GM12878 (cell line): ENCODE measurements around the gene GHSR. TPM values are rescaled to one million over a fixed set of nuclear protein-coding genes. Genes with fewer than 3 reads are reported as not detected.

Source experiments
- ATAC-seq: fragments of 200-7000 bp; cut with Tn5 transposase; 3 replicates; pipeline ENCODE4 v1.9.1; 2020; ENCODE audit warnings: mild to moderate bottlenecking, moderate library complexity
- BruUV-seq: library from RNA; stranded (reverse); fragments of 400-500 nt; replicated peaks from 2 replicates; lab custom pipeline; 2021; lab: Mats Ljungman, UMichigan
- CTCF ChIA-PET: fragments of 300-600 bp; sonication (Branson Sonifier 250); formaldehyde crosslinking; extraction: SDS; loops from one replicate; lab custom pipeline; 2021; ENCODE audit warnings: inconsistent platforms; lab: Yijun Ruan, JAX
- POLR2A ChIA-PET: fragments of 350-600 bp; formaldehyde crosslinking; extraction: SDS; loops from one replicate; lab custom pipeline; 2021; ENCODE audit warnings: inconsistent platforms; lab: Charles Lee
- RAD21 ChIA-PET: fragments of 300-600 bp; sonication (Branson Sonifier 250); formaldehyde crosslinking; loops from one replicate; lab custom pipeline; 2023; ENCODE audit warnings: antibody characterized with exemption; ENCODE audit not compliant: unreplicated experiment; lab: Charles Lee
- SMC1A ChIA-PET: fragments of 300-600 bp; sonication (Branson Sonifier 250); formaldehyde crosslinking; loops from one replicate; lab custom pipeline; 2023; ENCODE audit not compliant: unreplicated experiment, uncharacterized antibody; lab: Charles Lee
- DNase-seq: peaks from one replicate; pipeline ENCODE4 v3.0.0-alpha.2; 2011; ENCODE audit warnings: low read depth, low spot score
- FAIRE-seq: peaks from 3 replicates; lab custom pipeline; 2011; peaks lifted over from hg19 to GRCh38; lab: Jason Lieb, UNC
- H2AFZ ChIP-seq: 2 replicates; pipeline ENCODE4 v1.6.0; 2011; ENCODE audit warnings: low read depth, low read length, control low read depth; ENCODE audit not compliant: control insufficient read depth
- H3K27ac ChIP-seq: 2 replicates; pipeline ENCODE4 v1.5.1; 2011; ENCODE audit warnings: control low read depth; ENCODE audit not compliant: control insufficient read depth, insufficient read depth
- H3K27me3 ChIP-seq, 2 experiments: replicated peaks in 1 of 2; 2 replicates each; pipeline versions ENCODE4 v1.6.0 to v1.6.1; 2011; ENCODE audit warnings: low read length in 1 of 2; ENCODE audit not compliant: control insufficient read depth in 2 of 2, insufficient read depth in 2 of 2
- H3K36me3 ChIP-seq, 2 experiments: 2 replicates each; pipeline ENCODE4 v1.5.1; 2011; ENCODE audit warnings: low read length in 1 of 2; ENCODE audit not compliant: control insufficient read depth in 2 of 2, insufficient read depth in 2 of 2
- H3K4me1 ChIP-seq: 2 replicates; pipeline ENCODE4 v1.6.1; 2011; ENCODE audit warnings: mild to moderate bottlenecking, low read length, moderate library complexity, mixed read lengths; ENCODE audit not compliant: control insufficient read depth, insufficient read depth
- H3K4me2 ChIP-seq: 2 replicates; pipeline ENCODE4 v1.6.0; 2011; ENCODE audit warnings: control low read depth; ENCODE audit not compliant: control insufficient read depth, insufficient read depth
- H3K4me3 ChIP-seq: fragments of 200-600 bp; sonication (generic); 2 replicates; pipeline ENCODE4 v1.5.1; 2016
- H3K79me2 ChIP-seq: 2 replicates; pipeline ENCODE4 v1.6.0; 2011; ENCODE audit warnings: low read length; ENCODE audit not compliant: control insufficient read depth, insufficient read depth
- H3K9ac ChIP-seq: 2 replicates; pipeline ENCODE4 v1.8.0; 2011; ENCODE audit warnings: low read length, control low read depth, mixed read lengths; ENCODE audit not compliant: control insufficient read depth, insufficient read depth
- H3K9me3 ChIP-seq: replicated peaks from 3 replicates; pipeline ENCODE4 v1.5.1; 2011; ENCODE audit warnings: mild to moderate bottlenecking, low read length; ENCODE audit not compliant: control insufficient read depth, insufficient read depth
- H4K20me1 ChIP-seq: 2 replicates; pipeline ENCODE4 v1.6.0; 2011; ENCODE audit not compliant: control insufficient read depth, insufficient read depth
- CBFB ChIP-seq: IDR thresholded peaks from 2 replicates; pipeline ENCODE4 v1.6.1; 2016; ENCODE audit warnings: antibody characterized with exemption, low read depth
- EP300 ChIP-seq, 2 experiments: fragments of 150-350 bp in 1 of 2; IDR thresholded peaks; 2 replicates each; pipeline ENCODE4 v1.6.1; 2011 to 2012; ENCODE audit warnings: low read depth in 2 of 2, low read length in 2 of 2, borderline replicate concordance in 1 of 2, improper control_type of control experiment in 1 of 2, inconsistent platforms in 1 of 2; ENCODE audit not compliant: control insufficient read depth in 1 of 2
- HDAC6 ChIP-seq: fragments of 200-600 bp; sonication (generic); IDR thresholded peaks from one replicate; pipeline ENCODE4 v1.8.0; 2017; ENCODE audit warnings: antibody characterized with exemption; ENCODE audit not compliant: unreplicated experiment
- SRF ChIP-seq, 2 experiments: IDR thresholded peaks; 2 replicates each; pipeline ENCODE4 v1.6.1; 2011; ENCODE audit warnings: low read depth in 2 of 2, low read length in 2 of 2, mild to moderate bottlenecking in 1 of 2, moderate library complexity in 1 of 2
- WGBS: methylation state at CpG from one replicate; pipeline ENCODE4 v1.1.6; 2016; ENCODE audit warnings: low lambda C conversion rate; ENCODE audit not compliant: insufficient replicate concordance, insufficient coverage; ENCODE audit errors: missing lambda C conversion rate; 5-methylcytosine and 5-hydroxymethylcytosine counted together
- in situ Hi-C: fragments of 300-500 bp; cut with MboI; formaldehyde crosslinking; loops from 9 replicates; pipeline ENCODE4 v1.14.3; 2018; ENCODE audit warnings: mixed read lengths
- intact Hi-C: fragments of 100-400 bp; cut with micrococcal nuclease; formaldehyde crosslinking; loops from one replicate; pipeline ENCODE4 v1.14.2; 2022; ENCODE audit not compliant: unreplicated experiment
- polyA plus RNA-seq, 11 experiments: library from polyadenylated mRNA; depleted of rRNA in 4 of 11; unstranded in 6 of 11; stranded (reverse) in 5 of 11; fragments of >200 nt; fragmentation: Nextera tagmentation in 4 of 11; fragmentation: Illumina TruSeq in 1 of 11; extraction: Ambion mirVana in 4 of 11; extraction: Trizol in 1 of 11; gene quantifications; 1 replicate in 1 of 11; 2 replicates in 10 of 11; pipeline versions ENCODE4 v1.2.1 to v1.2.3, GENCODE V29; 2011 to 2016; ENCODE audit warnings: inconsistent platforms in 2 of 11, missing spikeins in 2 of 11, low read depth in 1 of 11
- total RNA-seq, 4 experiments: library from RNA; depleted of rRNA in 3 of 4; stranded (reverse); fragments of >200 nt in 3 of 4; fragmentation: Illumina TruSeq in 1 of 4; extraction: Trizol in 1 of 4; gene quantifications; 2 replicates each; pipeline versions ENCODE4 v1.2.1 to v1.2.3, GENCODE V29; 2013 to 2021

The GHSR gene
- total and polyA plus RNA-seq, 10 of the 15 experiments (the other 5 are each of a cell fraction or from before 2014, with no cell fraction given): not detected

DNA sequence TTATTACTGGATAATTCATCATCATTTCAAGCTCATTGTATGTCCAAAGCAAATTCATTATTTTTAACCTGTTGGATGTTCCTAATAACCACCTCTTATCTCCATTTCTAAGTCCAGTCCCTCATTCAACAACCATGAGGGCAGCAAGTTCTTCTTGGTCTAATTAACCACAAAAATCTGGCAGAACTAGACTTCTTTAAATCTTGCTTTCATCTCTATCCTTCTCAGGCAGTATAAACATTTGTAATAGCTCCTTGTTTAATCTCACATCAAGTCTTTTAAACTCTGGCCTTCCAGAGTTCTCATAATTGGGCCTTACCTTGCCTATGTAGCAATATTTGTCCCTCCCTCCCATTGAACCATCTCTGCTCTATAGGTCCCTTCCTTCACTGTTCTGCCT is 17.0 kb upstream of the GHSR start:
- no peak overlapping the region for H3K9ac ChIP-seq
- H4K20me1 ChIP-seq: no peaks in the 10 kb centered on the region
- H3K4me2 ChIP-seq: no peak overlapping the region
- no peaks in the 10 kb centered on the region; a peak in 2 of 4 replicates for H3K27me3 ChIP-seq
- no peaks in the 10 kb centered on the region for H3K4me1 ChIP-seq
- ChIA-PET SMC1A (interaction anchor here (0.9 to 1.2 kb wide), 2 partner anchors 11 to 129 kb away, joined by 3 to 4 read pairs; no protein-coding TSS in a partner anchor), RAD21 (no interaction called here), CTCF (interaction anchor here (0.7 to 2.3 kb wide), 2 partner anchors 11 to 155 kb away, joined by 3 to 15 read pairs; no protein-coding TSS in a partner anchor), POLR2A (no interaction called here)
- no peak overlapping the region for H2AFZ ChIP-seq
- FAIRE-seq: no peak
- no peaks in the 10 kb centered on the region for H3K79me2 ChIP-seq
- in situ Hi-C loops: no loop called here
- no peaks in the 10 kb centered on the region for H3K36me3 ChIP-seq
- DNase-seq: no peak
- BruUV-seq: no TSS peak
- no peaks in the 10 kb centered on the region for H3K9me3 ChIP-seq
- no peak overlapping the region for H3K27ac ChIP-seq
- ATAC-seq: no peak
- no peak overlapping the region for H3K4me3 ChIP-seq
- intact Hi-C loops: no loop called here
- no peak for TF ChIP-seq HDAC6
- no peak for TF ChIP-seq EP300 (IDR thresholded peaks at IDR 0.05; ENCODE audit: borderline replicate concordance in 1 of 2, control insufficient read depth in 1 of 2, low read depth in 2 of 2, low read length in 2 of 2)

DNA sequence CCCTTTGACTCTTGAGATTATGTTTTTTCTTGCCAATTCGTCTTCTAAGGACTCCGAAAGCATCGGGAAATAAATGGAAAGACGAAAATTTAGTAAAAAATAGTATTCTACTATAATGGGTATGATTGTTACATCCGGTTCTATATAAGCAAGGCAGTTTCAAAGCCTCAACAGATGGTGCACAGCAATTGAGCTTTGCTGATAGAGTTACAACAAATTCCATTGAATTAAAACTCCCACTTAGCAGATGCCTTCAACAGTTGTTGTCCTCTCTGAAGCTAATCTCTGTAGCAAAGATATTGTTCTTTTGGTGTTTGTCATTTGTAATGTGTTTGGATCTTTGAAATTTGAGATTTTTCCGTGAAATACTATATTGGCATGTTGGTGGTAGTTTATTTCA is 16.1 kb upstream of the GHSR start:
- FAIRE-seq: no peak
- ATAC-seq: no peak

More for the DNA sequence above, 16.1 kb upstream of the GHSR start:
- no peak overlapping the region for H3K4me2 ChIP-seq
- no peak overlapping the region for H3K9ac ChIP-seq
- ChIA-PET RAD21 (no interaction called here), CTCF (interaction anchor here (2.3 kb wide), 1 partner anchor 12 kb away, joined by 15 read pairs; no protein-coding TSS in a partner anchor), POLR2A (no interaction called here), SMC1A (interaction anchor here (1.2 kb wide), 1 partner anchor 130 kb away, joined by 3 read pairs; no protein-coding TSS in a partner anchor)
- H3K4me3 ChIP-seq: no peak overlapping the region
- no peak for DNase-seq
- H2AFZ ChIP-seq: no peak overlapping the region
- no peak overlapping the region for H3K27ac ChIP-seq
- no TSS peak for BruUV-seq
- H3K9me3 ChIP-seq: no peaks in the 10 kb centered on the region
- H4K20me1 ChIP-seq: no peaks in the 10 kb centered on the region
- no peaks in the 10 kb centered on the region; a peak in 2 of 4 replicates for H3K27me3 ChIP-seq
- in situ Hi-C loops (no loop called here), intact Hi-C loops (no loop called here)
- H3K4me1 ChIP-seq: no peaks in the 10 kb centered on the region
- no peaks in the 10 kb centered on the region for H3K36me3 ChIP-seq
- 26% methylated on average over 6 of the region's 6 CpGs for WGBS
- no peak for TF ChIP-seq SRF (IDR thresholded peaks at IDR 0.05; ENCODE audit: low read depth in 2 of 2, low read length in 2 of 2)
- no peak for TF ChIP-seq CBFB
- no peaks in the 10 kb centered on the region for H3K79me2 ChIP-seq
